Subcutaneous adipose tissue (tissue), 4 donors: ENCODE results near the gene MAP2K3. TPM values are rescaled to one million over a fixed set of nuclear protein-coding genes. Genes with fewer than 3 reads are reported as not detected.

ENCODE experiments used
- CTCF ChIP-seq: fragments of 450-650 bp; IDR thresholded peaks from one replicate; pipeline ENCODE4 v1.5.1; 2016; ENCODE audit warnings: low read depth, mild to moderate bottlenecking, control low read depth, antibody characterized with exemption, moderate library complexity
- total RNA-seq, 4 donors: library from RNA; depleted of rRNA; stranded (reverse); fragments of >200 nt; gene quantifications; one replicate each; pipeline ENCODE4 v1.1.0, GENCODE V29; 2016

Gene MAP2K3
- total RNA-seq, 4 donors from 2014 or later: 17.0 to 36.2 (median 23.3) TPM

DNA sequence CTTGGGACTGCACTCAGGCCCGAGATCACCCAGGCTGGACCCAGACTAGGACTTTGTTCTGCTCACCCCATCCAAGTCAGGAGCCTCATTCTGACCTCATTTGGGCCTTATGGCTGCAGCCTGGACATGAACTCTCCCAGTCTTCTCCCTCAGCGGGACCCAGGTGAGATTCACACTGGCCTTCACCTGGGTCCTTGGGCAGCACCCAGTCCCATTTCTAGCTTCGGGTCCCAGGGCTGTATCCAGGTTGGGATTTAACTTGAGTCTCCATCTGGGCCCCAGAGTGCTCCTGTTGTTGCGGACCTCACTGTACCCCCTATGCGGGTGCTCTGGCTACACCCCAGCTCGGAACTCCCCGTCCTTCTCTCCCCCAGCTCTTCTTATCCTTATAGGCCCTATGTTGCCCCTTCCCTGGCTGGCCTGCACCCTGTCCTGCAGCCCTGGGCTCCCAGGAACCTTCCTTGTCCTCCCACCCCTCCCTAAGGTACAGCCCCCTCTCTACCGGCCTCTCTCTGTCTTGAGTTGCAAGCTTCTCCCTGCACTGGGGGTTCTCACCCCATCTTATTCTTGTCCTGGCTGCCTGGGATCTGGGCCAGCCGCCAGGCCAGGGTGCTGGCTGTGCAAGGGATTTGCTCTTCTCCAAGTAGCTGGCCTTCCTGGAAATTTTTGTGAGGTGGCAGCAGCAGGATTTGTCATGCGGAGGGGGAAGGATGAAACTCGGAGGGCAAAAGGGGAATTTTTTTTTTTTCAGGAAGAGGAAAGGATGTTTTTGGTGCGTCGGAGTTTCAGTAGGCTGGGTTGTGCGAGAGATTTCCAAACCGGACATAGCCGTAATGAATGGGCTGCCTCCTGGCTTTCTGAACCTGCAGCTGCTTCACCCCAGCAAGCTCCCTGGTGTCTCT lies 904 bp downstream of the MAP2K3 start:
- no peak for TF ChIP-seq CTCF

GRCh38 chr17:21286066-21286770 lies 1.7 kb downstream of the MAP2K3 start:
- TF ChIP-seq CTCF: no peak

DNA sequence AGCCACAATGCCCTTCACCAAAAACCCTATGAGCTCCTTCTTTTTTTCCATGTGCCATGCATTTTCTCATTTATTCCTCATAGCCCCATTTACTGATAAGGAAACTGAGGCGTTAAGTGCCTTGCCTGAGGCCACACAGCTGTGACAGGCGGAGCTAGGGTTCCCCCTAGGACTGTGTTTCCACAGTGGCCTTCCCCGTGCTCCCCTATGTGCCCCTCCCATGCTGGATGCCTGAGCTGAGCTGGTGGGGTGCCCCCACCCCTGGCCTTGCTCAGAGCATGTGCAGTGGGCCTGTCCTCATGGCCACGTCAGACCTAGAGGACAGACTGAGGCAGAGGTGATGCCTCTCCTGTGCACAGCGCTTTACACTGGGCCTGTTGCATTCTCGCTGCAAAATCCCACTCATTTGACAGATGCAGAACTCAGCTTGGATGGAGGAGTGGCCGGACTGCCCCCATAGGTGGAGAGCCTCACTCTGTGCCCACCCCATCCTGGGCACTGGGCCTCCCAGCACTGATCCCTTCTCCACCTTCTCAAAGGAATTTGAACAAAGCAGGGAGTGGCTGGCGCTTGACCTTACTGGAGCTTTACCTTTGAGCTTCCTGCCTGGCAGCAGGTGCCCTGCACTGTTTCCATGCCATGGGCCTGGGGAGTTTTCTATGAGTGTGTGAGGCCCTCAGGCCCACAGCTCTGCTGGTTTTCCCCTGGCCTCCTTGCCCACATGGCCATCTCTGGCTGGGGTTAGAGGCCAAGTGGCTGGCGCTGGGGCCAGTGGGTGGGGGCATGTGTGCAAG lies 2.6 kb downstream of the MAP2K3 start:
- TF ChIP-seq CTCF: no peak

GRCh38 chr17:21287703-21288449 lies 3.4 kb downstream of the MAP2K3 start:
- no peak for TF ChIP-seq CTCF

GRCh38 chr17:21288571-21289017 lies 4.1 kb downstream of the MAP2K3 start:
- TF ChIP-seq CTCF: no peak

DNA sequence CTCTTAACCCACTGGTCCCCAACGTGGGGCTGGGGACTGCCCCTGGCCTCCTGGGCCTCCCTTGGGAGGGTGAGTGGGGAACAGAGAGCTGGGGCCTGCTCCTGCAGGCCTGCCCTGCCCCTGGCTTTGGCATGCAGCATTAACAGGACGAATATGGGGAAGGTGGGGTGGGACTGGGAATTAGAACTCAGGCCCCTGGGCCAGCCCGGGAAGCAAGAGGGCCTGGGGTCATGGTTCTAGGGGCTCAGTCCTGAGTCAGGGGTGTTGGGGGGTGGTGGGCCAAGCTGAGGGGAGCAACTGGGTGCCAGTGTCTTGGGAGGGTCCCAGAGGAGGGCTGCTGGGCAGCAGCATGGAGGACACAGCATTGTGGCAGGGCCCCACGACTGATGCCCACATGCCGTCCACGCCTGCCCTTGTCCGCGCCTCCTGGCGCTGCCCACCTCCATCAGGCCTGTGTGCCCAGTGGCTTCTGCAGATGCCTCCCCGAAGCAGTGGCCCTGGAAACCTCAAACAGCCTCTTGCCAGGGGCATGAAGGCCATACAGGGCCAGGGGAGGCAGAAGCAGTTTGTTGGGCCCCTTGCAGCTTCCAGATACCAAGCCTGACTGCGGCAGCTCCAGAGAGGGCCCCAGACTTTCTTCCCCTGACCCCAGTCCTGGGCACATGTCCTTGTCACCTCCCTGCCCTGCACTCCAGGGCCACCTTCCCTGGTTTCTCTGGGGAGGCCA lies 4.8 kb downstream of the MAP2K3 start:
- TF ChIP-seq CTCF: no peak
